Right lobe of liver (tissue), 6 donors: ENCODE results near the gene COL11A2. TPM values are rescaled to one million over a fixed set of nuclear protein-coding genes. Genes with fewer than 3 reads are reported as not detected.

Source experiments
- ATAC-seq, 4 donors: fragments of 200-7000 bp; cut with Tn5 transposase; one replicate each; pipeline ENCODE4 v1.9.1; 2020; ENCODE audit warnings: mild to moderate bottlenecking in 4 of 4, moderate library complexity in 4 of 4
- DNase-seq, 3 donors: peaks; one replicate each; pipeline ENCODE4 v3.0.0-alpha.2; 2020
- H3K27ac ChIP-seq, 3 donors: fragments of 200-600 bp; one replicate each; pipeline ENCODE4 v1.8.0; 2022
- H3K27me3 ChIP-seq, 2 donors: fragments of 200-600 bp; one replicate each; pipeline ENCODE4 v1.8.0; 2022
- H3K36me3 ChIP-seq, 4 donors: fragments of 200-600 bp; sonication (generic) in 1 of 4; one replicate each; pipeline versions ENCODE4 v1.5.1 to v1.8.0; 2017 to 2022; ENCODE audit warnings: control low read depth in 1 of 4
- H3K4me1 ChIP-seq, 4 donors: fragments of 200-600 bp; sonication (generic) in 1 of 4; one replicate each; pipeline versions ENCODE4 v1.5.1 to v1.8.0; 2017 to 2022; ENCODE audit warnings: control low read depth in 1 of 4
- H3K4me3 ChIP-seq, 3 donors: fragments of 200-600 bp; one replicate each; pipeline ENCODE4 v1.8.0; 2022
- H3K9me3 ChIP-seq, 4 donors: fragments of 200-600 bp; sonication (generic) in 1 of 4; one replicate each; pipeline versions ENCODE4 v1.5.1 to v1.8.0; 2017 to 2022; ENCODE audit warnings: control low read depth in 1 of 4
- CTCF ChIP-seq, 4 donors: fragments of 200-600 bp in 3 of 4; fragments of 450-650 bp in 1 of 4; IDR thresholded peaks; one replicate each; pipeline versions ENCODE4 v1.5.1 to v1.8.0; 2016 to 2022; ENCODE audit warnings: antibody characterized with exemption in 4 of 4, mild to moderate bottlenecking in 2 of 4
- POLR2A ChIP-seq: fragments of 450-650 bp; IDR thresholded peaks from one replicate; pipeline ENCODE4 v1.6.1; 2017; ENCODE audit warnings: antibody characterized with exemption, mild to moderate bottlenecking
- WGBS: methylation state at CpG from one replicate; pipeline ENCODE4 v1.1.6; 2018; ENCODE audit warnings: low coverage, low lambda C conversion rate; ENCODE audit not compliant: insufficient coverage; ENCODE audit errors: missing lambda C conversion rate; 5-methylcytosine and 5-hydroxymethylcytosine counted together
- intact Hi-C, 2 donors: fragments of 100-400 bp; cut with DNase I; formaldehyde crosslinking; loops; one replicate each; pipeline versions ENCODE4 v1.11.2 to v1.14.1; 2022
- microRNA counts: library from miRNA; unstranded; fragments of <30 nt; microRNA quantifications from one replicate; lab custom pipeline; 2016
- microRNA-seq, 2 donors: library from miRNA; unstranded; fragments of <30 nt; microRNA quantifications; one replicate each; pipeline ENCODE4, GENCODE V29; 2019 to 2020
- small RNA-seq, 2 experiments: library from RNA; depleted of rRNA; stranded (forward); fragments of <200 nt; gene quantifications; one replicate each; pipeline ENCODE3, GENCODE V24; 2016
- total RNA-seq, 6 experiments: library from RNA; depleted of rRNA in 2 of 6; stranded (reverse); fragments of >200 nt in 2 of 6; fragmentation: NEBNext Ultra II Directional in 3 of 6; extraction: Animal tissue kit (Norgen Biotek cat#: 25700) in 3 of 6; gene quantifications; one replicate each; pipeline versions ENCODE4 v1.1.0 to v1.2.4, GENCODE V29; 2016 to 2023
- donor health status: DM: no; HTN: yes; CAD: no.
- donor health status: DM: no; HTN: no; CAD: no.
- donor health status: DM: no; HTN: no; CAD: no.
- donor health status: DM: no; HTN: yes; CAD: no.
- donor health status: DM: no; HTN: yes; CAD: no.

COL11A2 gene
- total RNA-seq, 6 experiments from 2014 or later: 0.06 to 1.4 (median 0.61) TPM

- no peaks in the 10 kb centered on the region for H3K9me3 ChIP-seq
- H3K27ac ChIP-seq: no peak overlapping the region
- no peak for DNase-seq
- 10% methylated on average over 8 of the region's 9 CpGs for WGBS
- ATAC-seq: no peak
- H3K27me3 ChIP-seq: no peaks in the 10 kb centered on the region
- H3K4me3 ChIP-seq: no peak overlapping the region
- no peaks in the 10 kb centered on the region for H3K4me1 ChIP-seq
- intact Hi-C loops: no loop called here
- H3K36me3 ChIP-seq: no peaks in the 10 kb centered on the region
- no peak for TF ChIP-seq POLR2A
Measured at GRCh38 chr6:33117811-33118277, 74.4 kb downstream of the COL11A2 start.

GRCh38 chr6:33116841-33117711 is 75.2 kb downstream of the COL11A2 start:
- H3K4me1 ChIP-seq: no peaks in the 10 kb centered on the region
- 7% methylated on average over 25 of the region's 32 CpGs for WGBS
- no peak overlapping the region for H3K27ac ChIP-seq
- no peaks in the 10 kb centered on the region for H3K9me3 ChIP-seq
- intact Hi-C loops: no loop called here
- no peak for DNase-seq
- no peaks in the 10 kb centered on the region for H3K27me3 ChIP-seq
- no peak overlapping the region for H3K4me3 ChIP-seq
- no peak for TF ChIP-seq POLR2A
- no peak for TF ChIP-seq CTCF (IDR thresholded peaks at IDR 0.05)
- peak in 2 of 4 donors; percentile 12 to 15 for ATAC-seq
- H3K36me3 ChIP-seq: no peaks in the 10 kb centered on the region

GRCh38 chr6:33116417-33116816 is 75.8 kb downstream of the COL11A2 start:
- TF ChIP-seq POLR2A: no peak
- no peak for TF ChIP-seq CTCF (IDR thresholded peaks at IDR 0.05)
- WGBS: 6% methylated on average over 6 of the region's 6 CpGs
- Histone ChIP-seq H3K36me3 (no peaks in the 10 kb centered on the region), H3K4me1 (no peaks in the 10 kb centered on the region), H3K9me3 (no peaks in the 10 kb centered on the region), H3K27me3 (no peaks in the 10 kb centered on the region), H3K4me3 (no peak overlapping the region), H3K27ac (no peak overlapping the region)
- no peak for ATAC-seq
- intact Hi-C loops: no loop called here
- no peak for DNase-seq

GRCh38 chr6:33114406-33114805 is 77.9 kb downstream of the COL11A2 start:
- Histone ChIP-seq H3K4me3 (no peak overlapping the region), H3K36me3 (no peaks in the 10 kb centered on the region), H3K4me1 (no peaks in the 10 kb centered on the region), H3K9me3 (no peaks in the 10 kb centered on the region), H3K27me3 (no peaks in the 10 kb centered on the region), H3K27ac (no peak overlapping the region)
- ATAC-seq (no peak), DNase-seq (no peak)
- TF ChIP-seq CTCF (IDR thresholded peaks at IDR 0.05) (no peak), POLR2A (no peak)
- intact Hi-C loops: no loop called here

GRCh38 chr6:33113755-33114154 is 78.5 kb downstream of the COL11A2 start:
- H3K4me1 ChIP-seq: no peaks in the 10 kb centered on the region
- TF ChIP-seq POLR2A (no peak), CTCF (IDR thresholded peaks at IDR 0.05) (no peak)
- 44% methylated on average over 5 of the region's 7 CpGs for WGBS
- H3K27me3 ChIP-seq: no peaks in the 10 kb centered on the region
- no peaks in the 10 kb centered on the region for H3K9me3 ChIP-seq
- H3K4me3 ChIP-seq: no peak overlapping the region
- H3K27ac ChIP-seq: no peak overlapping the region
- ATAC-seq: no peak
- intact Hi-C loops: no loop called here
- no peak for DNase-seq
- no peaks in the 10 kb centered on the region for H3K36me3 ChIP-seq

MicroRNAs encoded within 50 kb of the gene (microRNA counts, 767-probe panel; counts per million panel counts)
- microRNA hsa-miR-219-1-3p (lab: Ali Mortazavi, UCI): 237 counts per million
- microRNA hsa-miR-219-5p (lab: Ali Mortazavi, UCI): 237 counts per million

Small RNA genes lying within 50 kb of the gene (microRNA-seq; reads per million reads assigned to microRNA genes)
- gene MIR219A1: 9.0 to 9.8 reads per million in 2 donors

Small RNA genes lying within 50 kb of the gene (small RNA-seq; reads per million reads assigned to genes)
- gene MIR219A1 (2.2 to 3.6 reads per million in 2 experiments), gene RNY4P10 (0 to 0.19 reads per million in 2 experiments)

Other genes starting within 250 kb of the COL11A2 start
- 10 to 100 TPM in 4 of 6 experiments, 1 to 10 TPM in 2; 6.9 to 26.2 (median 10.7) TPM for gene HLA-DMA, start 239.4 kb downstream of the COL11A2 start, total RNA-seq
- gene BRD2, start 223.9 kb downstream of the COL11A2 start, total RNA-seq: 100 to 1,000 TPM in 1 of 6 experiments, 10 to 100 TPM in 5; 66.3 to 111 (median 73.7) TPM
- 1 to 10 TPM in 5 of 6 experiments, under 1 TPM in 1; 0.37 to 3.3 (median 1.2) TPM for gene HLA-DOA, start 182.9 kb downstream of the COL11A2 start, total RNA-seq
- 10 to 100 TPM; 10.0 to 74.8 (median 26.3) TPM for gene HLA-DPA1, start 118.8 kb downstream of the COL11A2 start, total RNA-seq
- 10 to 100 TPM in 5 of 6 experiments, 1 to 10 TPM in 1; 8.6 to 66.7 (median 23.0) TPM for gene HLA-DPB1, start 116.5 kb downstream of the COL11A2 start, total RNA-seq
- gene RXRB, start 8.2 kb upstream of the COL11A2 start, total RNA-seq: 10 to 100 TPM; 10.1 to 28.2 (median 17.7) TPM
- gene SLC39A7, start 8.4 kb upstream of the COL11A2 start, total RNA-seq: 10 to 100 TPM; 33.5 to 61.4 (median 50.1) TPM
- 10 to 100 TPM; 14.3 to 39.8 (median 33.8) TPM for gene HSD17B8, start 12.2 kb upstream of the COL11A2 start, total RNA-seq
- 10 to 100 TPM in 4 of 6 experiments, 1 to 10 TPM in 2; 7.5 to 21.3 (median 19.7) TPM for gene RING1, start 16.0 kb upstream of the COL11A2 start, total RNA-seq
- gene VPS52, start 79.4 kb upstream of the COL11A2 start, total RNA-seq: 10 to 100 TPM; 16.4 to 35.1 (median 27.5) TPM
- gene RPS18, start 79.6 kb upstream of the COL11A2 start, total RNA-seq: 100 to 1,000 TPM; 504 to 932 (median 612) TPM
- 1 to 10 TPM in 4 of 6 experiments, under 1 TPM in 2; 0.79 to 1.7 (median 1.4) TPM for gene B3GALT4, start 84.7 kb upstream of the COL11A2 start, total RNA-seq
- gene WDR46, start 96.8 kb upstream of the COL11A2 start, total RNA-seq: 10 to 100 TPM; 13.1 to 35.2 (median 23.9) TPM
- 10 to 100 TPM; 23.8 to 35.2 (median 27.5) TPM for gene PFDN6, start 97.1 kb upstream of the COL11A2 start, total RNA-seq
- 10 to 100 TPM; 15.1 to 30.6 (median 23.3) TPM for gene RGL2, start 106.5 kb upstream of the COL11A2 start, total RNA-seq
- 100 to 1,000 TPM in 5 of 6 experiments, 10 to 100 TPM in 1; 89.2 to 140 (median 124) TPM for gene TAPBP, start 121.6 kb upstream of the COL11A2 start, total RNA-seq
- gene ZBTB22, start 125.3 kb upstream of the COL11A2 start, total RNA-seq: 1 to 10 TPM; 2.9 to 6.8 (median 4.9) TPM
- gene DAXX, start 130.5 kb upstream of the COL11A2 start, total RNA-seq: 10 to 100 TPM; 11.3 to 28.8 (median 19.5) TPM
- gene KIFC1, start 199.4 kb upstream of the COL11A2 start, total RNA-seq: 1 to 10 TPM in 3 of 6 experiments, under 1 TPM in 2, not detected in 1; 0.29 to 4.4 (median 1.3) TPM
- 10 to 100 TPM; 14.7 to 21.3 (median 18.3) TPM for gene PHF1, start 218.5 kb upstream of the COL11A2 start, total RNA-seq
- gene CUTA, start 225.6 kb upstream of the COL11A2 start, total RNA-seq: 100 to 1,000 TPM in 3 of 6 experiments, 10 to 100 TPM in 3; 81.4 to 114 (median 97.4) TPM
- 1 to 10 TPM; 1.8 to 4.1 (median 2.8) TPM for gene SYNGAP1, start 227.6 kb upstream of the COL11A2 start, total RNA-seq